HepG2 (cell line): ENCODE data around the gene CPEB4. TPM values are rescaled to one million over a fixed set of nuclear protein-coding genes. Genes with fewer than 3 reads are reported as not detected.

Source experiments
- CEBPB ChIP-seq: IDR thresholded peaks from 2 replicates; pipeline ENCODE4 v1.6.1; 2011; ENCODE audit warnings: low read depth, low read length, improper control_type of control experiment, borderline replicate concordance
- ERF ChIP-seq: IDR thresholded peaks from 2 replicates; pipeline ENCODE4 v1.6.1; 2018; ENCODE audit warnings: missing biosample characterization, missing genetic modification reagents
- FOSL2 ChIP-seq: sonication (generic); formaldehyde crosslinking; IDR thresholded peaks from 2 replicates; pipeline ENCODE4 v1.4.0; 2020; ENCODE audit warnings: missing genetic modification reagents
- HOXA3 ChIP-seq: sonication (generic); formaldehyde crosslinking; IDR thresholded peaks from 2 replicates; pipeline ENCODE4 v1.5.0; 2020; ENCODE audit warnings: missing genetic modification reagents
- PHF5A ChIP-seq: IDR thresholded peaks from one replicate; pipeline ENCODE4 v1.6.1; 2018; ENCODE audit warnings: low read depth, missing genetic modification reagents; ENCODE audit not compliant: unreplicated experiment
- POGZ ChIP-seq: sonication (generic); formaldehyde crosslinking; IDR thresholded peaks from 2 replicates; pipeline ENCODE4 v1.4.0; 2020; ENCODE audit warnings: mild to moderate bottlenecking, missing genetic modification reagents
- RAD21 ChIP-seq: fragments of 450-650 bp; formaldehyde crosslinking; IDR thresholded peaks from 2 replicates; pipeline ENCODE4 v1.5.0; 2020; ENCODE audit warnings: mild to moderate bottlenecking
- SPEN ChIP-seq: sonication (generic); formaldehyde crosslinking; IDR thresholded peaks from 2 replicates; pipeline ENCODE4 v1.5.1; 2020; ENCODE audit warnings: low read depth, mild to moderate bottlenecking, missing genetic modification reagents
- TP53 ChIP-seq: sonication (generic); formaldehyde crosslinking; conservative IDR thresholded peaks from 2 replicates; pipeline ENCODE4 v1.4.0; 2020; ENCODE audit warnings: missing genetic modification reagents
- ZNF317 ChIP-seq: sonication (generic); formaldehyde crosslinking; IDR thresholded peaks from 2 replicates; pipeline ENCODE4 v1.5.0; 2020; ENCODE audit warnings: mild to moderate bottlenecking, missing genetic modification reagents
- ZNF34 ChIP-seq: sonication (generic); formaldehyde crosslinking; IDR thresholded peaks from 2 replicates; pipeline ENCODE4 v1.4.0; 2020; ENCODE audit warnings: mild to moderate bottlenecking, missing genetic modification reagents, borderline replicate concordance
- ZNF350 ChIP-seq: sonication (generic); formaldehyde crosslinking; IDR thresholded peaks from 2 replicates; pipeline ENCODE4 v1.4.0; 2020; ENCODE audit warnings: mild to moderate bottlenecking, low read depth, missing genetic modification reagents, borderline replicate concordance
- ZNF749 ChIP-seq: sonication (generic); formaldehyde crosslinking; IDR thresholded peaks from 2 replicates; pipeline ENCODE4 v1.8.0; 2022; ENCODE audit warnings: mild to moderate bottlenecking, missing genetic modification reagents, moderate library complexity, borderline replicate concordance
- polyA plus RNA-seq, 8 experiments: library from polyadenylated mRNA; depleted of rRNA in 3 of 8; stranded (reverse) in 7 of 8; unstranded in 1 of 8; fragments of >200 nt; fragmentation: Illumina TruSeq in 4 of 8; extraction: Trizol in 4 of 8; gene quantifications; 2 replicates each; pipeline versions ENCODE4 v1.2.1 to v1.2.3, GENCODE V29; 2011 to 2016; ENCODE audit warnings: low read depth in 4 of 8, missing spikeins in 1 of 8, mixed read lengths in 1 of 8; ENCODE audit not compliant: insufficient read depth in 1 of 8
- total RNA-seq, 5 experiments: library from RNA; depleted of rRNA; stranded (reverse); fragments of >200 nt; fragmentation: Illumina TruSeq; extraction: Trizol; gene quantifications; 2 replicates each; pipeline ENCODE4 v1.2.3, GENCODE V29; 2016; ENCODE audit warnings: low read depth in 1 of 5
- TF ChIP-seq, protein P1 (sequence below): sonication (generic); formaldehyde crosslinking; IDR thresholded peaks from 2 replicates; pipeline ENCODE4 v1.5.0; 2020; ENCODE audit warnings: missing genetic modification reagents
- TF ChIP-seq, protein P2 (sequence below), 2 experiments: fragments of 450-650 bp in 1 of 2; sonication (generic) in 1 of 2; formaldehyde crosslinking; IDR thresholded peaks; 2 replicates each; pipeline versions ENCODE4 v1.5.0 to v1.8.0; 2020 to 2022; ENCODE audit warnings: mild to moderate bottlenecking in 1 of 2, missing genetic modification reagents in 1 of 2
- TF ChIP-seq, protein P3 (sequence below): sonication (generic); formaldehyde crosslinking; IDR thresholded peaks from 2 replicates; pipeline ENCODE4 v1.4.0; 2020; ENCODE audit warnings: mild to moderate bottlenecking, missing genetic modification reagents
- TF ChIP-seq, protein P4 (sequence below): sonication (generic); formaldehyde crosslinking; IDR thresholded peaks from 2 replicates; pipeline ENCODE4 v1.9.0; 2022; ENCODE audit warnings: low read depth, missing genetic modification reagents
- TF ChIP-seq, protein P5 (sequence below): fragments of 450-650 bp; IDR thresholded peaks from 2 replicates; pipeline ENCODE4 v1.6.1; 2016

CPEB4 gene
- total and polyA plus RNA-seq, 2 of the 13 experiments (the other 11 are each of a cell fraction or from before 2014, with no cell fraction given): 7.7 to 26.7 TPM

DNA sequence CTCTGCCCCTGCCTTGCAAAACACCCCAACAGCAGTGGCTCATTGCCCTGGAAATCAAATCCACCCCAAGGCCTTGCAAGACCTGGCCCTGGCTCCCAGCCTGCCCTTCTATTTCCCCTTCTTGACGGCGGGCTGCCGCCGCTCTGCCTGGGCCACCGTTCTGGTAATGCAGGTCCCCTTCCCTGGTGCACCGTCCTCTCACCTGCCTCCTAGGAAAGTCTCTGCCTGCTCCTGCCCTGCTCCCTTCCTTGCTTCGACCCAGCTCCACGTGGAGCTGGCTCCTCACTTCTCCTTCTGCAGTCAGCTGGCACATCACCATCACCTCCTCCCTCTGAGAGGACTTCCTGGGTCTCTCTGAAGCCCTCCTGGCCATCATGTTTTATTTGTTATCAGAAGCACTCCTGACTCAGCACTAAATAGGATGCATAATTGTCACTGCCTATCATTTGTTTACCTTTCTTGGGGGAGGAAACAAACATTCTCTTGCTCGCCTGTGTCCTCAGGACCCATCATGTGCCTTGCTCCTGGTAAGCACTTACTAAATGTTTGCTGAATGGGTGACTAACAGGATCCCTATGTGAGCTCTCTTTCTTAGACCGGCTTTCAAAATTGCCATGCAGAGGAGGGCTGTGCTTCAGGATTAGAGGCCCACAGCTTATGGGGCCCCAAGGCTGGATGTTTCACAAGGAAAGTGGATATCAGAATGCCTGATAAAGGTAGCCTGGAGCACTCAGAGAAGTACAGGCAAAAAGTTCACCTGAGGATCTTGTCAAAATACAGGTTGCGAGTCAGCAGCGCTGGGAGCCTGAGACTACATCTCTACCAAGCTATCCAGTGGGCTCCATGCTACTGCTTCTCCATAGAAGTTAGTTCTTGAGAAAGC lies 81.3 kb downstream of the CPEB4 start (continued):
- TF ChIP-seq ZNF317 (CRISPR knock-in tag) (peak; percentile 74; the same call in 1 of the 2 replicates), CEBPB (peak; percentile 38; the same call in 1 of the 2 replicates), POGZ (CRISPR knock-in tag) (peak; percentile 61), TP53 (no peak), ZNF749 (no peak), ERF (CRISPR knock-in tag) (peak; percentile 87), HOXA3 (CRISPR knock-in tag) (0 out of 2 replicates have a peak, but pooled peaks have one; percentile 38), PHF5A (CRISPR knock-in tag) (peak; percentile 42), ZNF350 (CRISPR knock-in tag) (peak; percentile 67; the same call in 1 of the 2 replicates), SPEN (0 out of 2 replicates have a peak, but pooled peaks have one; percentile 23), ZNF34 (CRISPR knock-in tag) (no peak), FOSL2 (CRISPR knock-in tag) (peak; percentile 99), RAD21 (no peak)
- TF ChIP-seq, protein P1, sequence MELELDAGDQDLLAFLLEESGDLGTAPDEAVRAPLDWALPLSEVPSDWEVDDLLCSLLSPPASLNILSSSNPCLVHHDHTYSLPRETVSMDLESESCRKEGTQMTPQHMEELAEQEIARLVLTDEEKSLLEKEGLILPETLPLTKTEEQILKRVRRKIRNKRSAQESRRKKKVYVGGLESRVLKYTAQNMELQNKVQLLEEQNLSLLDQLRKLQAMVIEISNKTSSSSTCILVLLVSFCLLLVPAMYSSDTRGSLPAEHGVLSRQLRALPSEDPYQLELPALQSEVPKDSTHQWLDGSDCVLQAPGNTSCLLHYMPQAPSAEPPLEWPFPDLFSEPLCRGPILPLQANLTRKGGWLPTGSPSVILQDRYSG (CRISPR knock-in tag): 0 out of 2 replicates have a peak, but pooled peaks have one; percentile 39
- TF ChIP-seq, protein P2, sequence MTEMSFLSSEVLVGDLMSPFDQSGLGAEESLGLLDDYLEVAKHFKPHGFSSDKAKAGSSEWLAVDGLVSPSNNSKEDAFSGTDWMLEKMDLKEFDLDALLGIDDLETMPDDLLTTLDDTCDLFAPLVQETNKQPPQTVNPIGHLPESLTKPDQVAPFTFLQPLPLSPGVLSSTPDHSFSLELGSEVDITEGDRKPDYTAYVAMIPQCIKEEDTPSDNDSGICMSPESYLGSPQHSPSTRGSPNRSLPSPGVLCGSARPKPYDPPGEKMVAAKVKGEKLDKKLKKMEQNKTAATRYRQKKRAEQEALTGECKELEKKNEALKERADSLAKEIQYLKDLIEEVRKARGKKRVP (CRISPR knock-in tag; IDR thresholded peaks at IDR 0.05): peak in 1 of 2 experiments; percentile 83; a peak in 2 of 4 replicates
- TF ChIP-seq, protein P3, sequence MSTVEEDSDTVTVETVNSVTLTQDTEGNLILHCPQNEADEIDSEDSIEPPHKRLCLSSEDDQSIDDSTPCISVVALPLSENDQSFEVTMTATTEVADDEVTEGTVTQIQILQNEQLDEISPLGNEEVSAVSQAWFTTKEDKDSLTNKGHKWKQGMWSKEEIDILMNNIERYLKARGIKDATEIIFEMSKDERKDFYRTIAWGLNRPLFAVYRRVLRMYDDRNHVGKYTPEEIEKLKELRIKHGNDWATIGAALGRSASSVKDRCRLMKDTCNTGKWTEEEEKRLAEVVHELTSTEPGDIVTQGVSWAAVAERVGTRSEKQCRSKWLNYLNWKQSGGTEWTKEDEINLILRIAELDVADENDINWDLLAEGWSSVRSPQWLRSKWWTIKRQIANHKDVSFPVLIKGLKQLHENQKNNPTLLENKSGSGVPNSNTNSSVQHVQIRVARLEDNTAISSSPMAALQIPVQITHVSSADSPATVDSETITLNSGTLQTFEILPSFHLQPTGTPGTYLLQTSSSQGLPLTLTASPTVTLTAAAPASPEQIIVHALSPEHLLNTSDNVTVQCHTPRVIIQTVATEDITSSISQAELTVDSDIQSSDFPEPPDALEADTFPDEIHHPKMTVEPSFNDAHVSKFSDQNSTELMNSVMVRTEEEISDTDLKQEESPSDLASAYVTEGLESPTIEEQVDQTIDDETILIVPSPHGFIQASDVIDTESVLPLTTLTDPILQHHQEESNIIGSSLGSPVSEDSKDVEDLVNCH: no peak
- TF ChIP-seq, protein P4, sequence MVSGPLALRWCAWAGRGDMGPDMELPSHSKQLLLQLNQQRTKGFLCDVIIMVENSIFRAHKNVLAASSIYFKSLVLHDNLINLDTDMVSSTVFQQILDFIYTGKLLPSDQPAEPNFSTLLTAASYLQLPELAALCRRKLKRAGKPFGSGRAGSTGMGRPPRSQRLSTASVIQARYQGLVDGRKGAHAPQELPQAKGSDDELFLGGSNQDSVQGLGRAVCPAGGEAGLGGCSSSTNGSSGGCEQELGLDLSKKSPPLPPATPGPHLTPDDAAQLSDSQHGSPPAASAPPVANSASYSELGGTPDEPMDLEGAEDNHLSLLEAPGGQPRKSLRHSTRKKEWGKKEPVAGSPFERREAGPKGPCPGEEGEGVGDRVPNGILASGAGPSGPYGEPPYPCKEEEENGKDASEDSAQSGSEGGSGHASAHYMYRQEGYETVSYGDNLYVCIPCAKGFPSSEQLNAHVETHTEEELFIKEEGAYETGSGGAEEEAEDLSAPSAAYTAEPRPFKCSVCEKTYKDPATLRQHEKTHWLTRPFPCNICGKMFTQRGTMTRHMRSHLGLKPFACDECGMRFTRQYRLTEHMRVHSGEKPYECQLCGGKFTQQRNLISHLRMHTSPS (CRISPR knock-in tag): 0 out of 2 replicates have a peak, but pooled peaks have one; percentile 10
- TF ChIP-seq, protein P5, sequence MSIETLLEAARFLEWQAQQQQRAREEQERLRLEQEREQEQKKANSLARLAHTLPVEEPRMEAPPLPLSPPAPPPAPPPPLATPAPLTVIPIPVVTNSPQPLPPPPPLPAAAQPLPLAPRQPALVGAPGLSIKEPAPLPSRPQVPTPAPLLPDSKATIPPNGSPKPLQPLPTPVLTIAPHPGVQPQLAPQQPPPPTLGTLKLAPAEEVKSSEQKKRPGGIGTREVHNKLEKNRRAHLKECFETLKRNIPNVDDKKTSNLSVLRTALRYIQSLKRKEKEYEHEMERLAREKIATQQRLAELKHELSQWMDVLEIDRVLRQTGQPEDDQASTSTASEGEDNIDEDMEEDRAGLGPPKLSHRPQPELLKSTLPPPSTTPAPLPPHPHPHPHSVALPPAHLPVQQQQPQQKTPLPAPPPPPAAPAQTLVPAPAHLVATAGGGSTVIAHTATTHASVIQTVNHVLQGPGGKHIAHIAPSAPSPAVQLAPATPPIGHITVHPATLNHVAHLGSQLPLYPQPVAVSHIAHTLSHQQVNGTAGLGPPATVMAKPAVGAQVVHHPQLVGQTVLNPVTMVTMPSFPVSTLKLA: 0 out of 2 replicates have a peak, but pooled peaks have one; percentile 13
